HG03045 (cell line): Measurements from ENCODE around the gene CAMKK1.

ENCODE experiments used
- ATAC-seq: cut with Tn5 transposase; IDR thresholded peaks from one replicate; pipeline ENCODE4 v1.9.1; 2021; ENCODE audit warnings: mild to moderate bottlenecking, moderate library complexity; ENCODE audit not compliant: unreplicated experiment

The CAMKK1 gene

GRCh38 chr17:3815122-3815521 is 77.7 kb downstream of the CAMKK1 start:
- no peak for ATAC-seq

DNA sequence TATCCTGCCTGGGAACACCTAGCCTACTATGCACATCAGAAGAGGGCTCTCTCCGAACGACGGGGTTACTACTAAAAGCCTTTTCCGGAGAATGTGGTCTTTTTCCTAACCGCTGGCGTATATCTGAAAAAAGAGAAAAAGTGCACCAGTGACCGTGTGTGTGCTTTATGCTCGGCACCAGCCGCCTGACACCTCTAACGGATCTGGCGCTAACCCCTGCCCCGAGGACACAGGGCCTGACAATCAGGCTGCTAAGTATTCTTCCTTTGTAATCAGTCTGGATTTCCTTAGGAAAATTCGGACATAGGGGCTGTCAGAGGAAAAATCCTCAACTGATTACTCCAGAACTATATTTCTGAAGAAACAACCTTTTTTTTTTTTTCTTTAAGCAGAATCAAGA is 78.5 kb downstream of the CAMKK1 start:
- no peak for ATAC-seq

GRCh38 chr17:3813171-3813570 is 79.7 kb downstream of the CAMKK1 start:
- ATAC-seq, result no peak

DNA sequence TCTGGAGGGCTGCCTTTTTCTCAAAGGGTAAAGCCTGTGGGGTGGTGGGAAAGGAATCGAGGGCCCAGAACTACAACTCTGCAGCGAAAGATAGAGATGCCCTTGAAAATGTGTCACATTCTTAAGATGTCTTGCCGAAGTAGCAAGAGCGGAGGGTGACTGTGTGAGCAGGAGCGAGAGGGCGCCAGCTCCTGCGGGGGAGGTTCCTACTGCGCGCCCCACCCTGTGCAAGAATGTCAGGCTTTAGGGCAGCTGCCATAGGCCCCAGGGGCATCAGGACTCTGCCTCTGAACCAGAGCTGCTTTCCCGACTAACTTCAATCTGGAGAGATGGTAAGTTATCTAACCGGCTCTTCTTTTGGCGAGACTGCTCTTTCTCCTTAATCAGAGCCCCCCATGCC is 80.1 kb downstream of the CAMKK1 start:
- no peak for ATAC-seq

- ATAC-seq, result no peak
Measured at GRCh38 chr17:3812284-3812683, 80.6 kb downstream of the CAMKK1 start.
